ENCODE measurements around the gene CTDSPL. TPM values are rescaled to one million over a fixed set of nuclear protein-coding genes. Genes with fewer than 3 reads are reported as not detected.

The CTDSPL gene
- total RNA-seq, 6 experiments from 2014 or later: 30.3 to 38.8 (median 36.2) TPM

DNA sequence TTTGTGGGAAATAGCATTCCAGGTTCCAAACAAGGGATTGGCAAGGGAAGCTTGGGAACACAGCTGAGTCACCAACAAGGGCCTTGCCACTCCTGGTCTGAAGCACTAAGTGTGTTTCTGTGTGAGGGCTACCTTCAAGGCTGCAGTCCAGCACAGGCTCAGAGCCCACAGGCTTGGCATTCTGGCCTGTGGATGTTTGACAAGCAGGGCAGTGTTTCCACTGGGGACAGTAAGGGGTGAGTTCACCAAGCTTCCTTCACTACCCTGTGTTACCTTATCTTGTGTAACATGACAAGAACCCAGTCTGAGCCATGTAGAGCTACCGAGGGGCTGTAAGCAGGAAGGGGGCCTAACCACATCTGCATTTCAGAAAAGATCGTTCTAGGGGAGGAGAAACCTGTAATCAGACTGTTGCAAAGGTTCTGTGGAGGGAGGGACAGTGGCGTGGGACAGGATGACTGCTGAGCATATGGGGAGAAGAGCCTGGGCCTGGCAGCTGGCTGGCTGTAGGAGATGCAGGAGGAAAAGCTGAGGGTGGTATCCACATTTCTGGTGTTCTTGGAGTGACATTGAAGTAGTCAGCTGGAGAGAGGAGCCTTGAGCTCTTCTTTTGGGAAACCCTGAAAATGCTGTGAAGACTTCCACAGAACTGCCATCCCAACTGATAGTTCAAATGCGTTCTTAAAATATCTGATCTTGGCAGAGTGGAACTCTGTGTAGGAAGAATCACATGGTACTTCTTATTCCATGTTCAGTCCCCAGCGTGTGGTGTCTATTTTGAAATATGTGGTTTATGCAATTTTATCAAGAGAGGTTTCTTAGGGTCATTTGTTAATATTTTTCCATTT is 61.3 kb downstream of the CTDSPL start:
- peak overlapping the region; percentile 42; the same call in 1 of the 2 replicates for H3K4me3 Mint-ChIP-seq
- TF ChIP-seq, protein P1, sequence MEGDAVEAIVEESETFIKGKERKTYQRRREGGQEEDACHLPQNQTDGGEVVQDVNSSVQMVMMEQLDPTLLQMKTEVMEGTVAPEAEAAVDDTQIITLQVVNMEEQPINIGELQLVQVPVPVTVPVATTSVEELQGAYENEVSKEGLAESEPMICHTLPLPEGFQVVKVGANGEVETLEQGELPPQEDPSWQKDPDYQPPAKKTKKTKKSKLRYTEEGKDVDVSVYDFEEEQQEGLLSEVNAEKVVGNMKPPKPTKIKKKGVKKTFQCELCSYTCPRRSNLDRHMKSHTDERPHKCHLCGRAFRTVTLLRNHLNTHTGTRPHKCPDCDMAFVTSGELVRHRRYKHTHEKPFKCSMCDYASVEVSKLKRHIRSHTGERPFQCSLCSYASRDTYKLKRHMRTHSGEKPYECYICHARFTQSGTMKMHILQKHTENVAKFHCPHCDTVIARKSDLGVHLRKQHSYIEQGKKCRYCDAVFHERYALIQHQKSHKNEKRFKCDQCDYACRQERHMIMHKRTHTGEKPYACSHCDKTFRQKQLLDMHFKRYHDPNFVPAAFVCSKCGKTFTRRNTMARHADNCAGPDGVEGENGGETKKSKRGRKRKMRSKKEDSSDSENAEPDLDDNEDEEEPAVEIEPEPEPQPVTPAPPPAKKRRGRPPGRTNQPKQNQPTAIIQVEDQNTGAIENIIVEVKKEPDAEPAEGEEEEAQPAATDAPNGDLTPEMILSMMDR (IDR thresholded peaks at IDR 0.05): no peak

DNA sequence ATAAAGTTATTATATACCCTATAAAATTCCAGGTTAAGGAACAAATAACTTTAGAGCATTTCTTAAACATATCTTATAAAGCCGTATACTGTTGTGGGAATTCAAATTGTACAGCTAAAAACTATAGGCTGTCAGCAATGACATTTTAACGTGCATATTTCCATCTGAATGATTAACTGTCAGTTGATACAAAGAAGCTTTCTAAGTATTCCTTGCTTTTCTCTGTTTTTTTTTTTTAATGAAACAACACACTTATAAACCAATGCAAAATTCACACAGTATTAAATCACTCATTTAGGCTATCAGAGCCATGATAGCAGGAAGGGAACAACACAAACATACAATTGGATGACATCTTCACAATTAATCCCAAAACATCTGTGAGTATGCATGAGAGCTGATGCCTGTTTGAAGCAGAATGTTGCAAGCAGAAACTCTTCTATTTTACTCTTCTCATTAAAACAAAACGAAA is 61.9 kb downstream of the CTDSPL start:
- Mint-ChIP-seq H3K27ac (no peak overlapping the region), H3K4me1 (ENCODE audit: low read depth) (peaks cover 39% of the 10 kb centered on the region), H3K36me3 (ENCODE audit: low read depth) (peaks cover 2% of the 10 kb centered on the region), H3K27me3 (ENCODE audit: insufficient read depth) (peaks cover 4% of the 10 kb centered on the region), H3K4me3 (no peak overlapping the region), H3K9me3 (no peaks in the 10 kb centered on the region; the same call in 1 of the 2 replicates)
- TF ChIP-seq, protein P1 (IDR thresholded peaks at IDR 0.05): no peak
- no peak for DNase-seq

More for the DNA sequence above, 61.3 kb downstream of the CTDSPL start:
- Mint-ChIP-seq H3K9me3 (no peaks in the 10 kb centered on the region), H3K27ac (peak overlapping the region; percentile 74), H3K36me3 (ENCODE audit: low read depth) (no peaks in the 10 kb centered on the region), H3K4me1 (ENCODE audit: low read depth) (peaks cover 39% of the 10 kb centered on the region), H3K27me3 (ENCODE audit: insufficient read depth) (peaks cover 4% of the 10 kb centered on the region)
- DNase-seq: peak; percentile 49

GRCh38 chr3:37924453-37924852 is 62.8 kb downstream of the CTDSPL start:
- Mint-ChIP-seq H3K9me3 (peaks cover 3% of the 10 kb centered on the region; the same call in 1 of the 2 replicates), H3K36me3 (ENCODE audit: low read depth) (peaks cover 11% of the 10 kb centered on the region), H3K27me3 (ENCODE audit: insufficient read depth) (peaks cover 4% of the 10 kb centered on the region), H3K4me1 (ENCODE audit: low read depth) (peaks cover 39% of the 10 kb centered on the region), H3K27ac (peak overlapping the region; percentile 22; the same call in 1 of the 2 replicates), H3K4me3 (peak overlapping the region; percentile 1)
- DNase-seq: no peak
- TF ChIP-seq, protein P1 (IDR thresholded peaks at IDR 0.05): no peak

DNA sequence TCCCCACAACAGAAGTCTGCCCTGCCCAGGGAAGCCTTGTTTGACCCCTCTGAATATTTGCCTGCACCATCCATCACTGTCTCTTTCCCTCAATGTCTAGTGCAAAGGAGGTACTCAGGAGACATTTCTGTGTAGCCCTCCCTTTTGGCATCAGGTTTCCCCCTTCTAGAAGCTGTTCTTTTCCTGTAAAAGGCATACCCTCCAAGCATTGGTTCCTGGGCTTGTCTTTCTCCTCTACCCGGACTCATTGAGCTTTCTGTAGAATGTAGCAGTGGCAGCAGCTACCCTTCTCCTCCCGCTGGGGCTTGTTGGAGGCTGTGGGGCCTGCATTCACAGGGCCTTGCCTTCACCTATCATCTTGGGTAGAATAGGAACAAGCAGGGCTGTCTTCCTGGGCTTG is 63.5 kb downstream of the CTDSPL start:
- H3K27me3 Mint-ChIP-seq (ENCODE audit: insufficient read depth): peaks cover 4% of the 10 kb centered on the region
- TF ChIP-seq, protein P1 (IDR thresholded peaks at IDR 0.05): no peak
- no peak overlapping the region for H3K27ac Mint-ChIP-seq
- peaks cover 12% of the 10 kb centered on the region for H3K36me3 Mint-ChIP-seq (ENCODE audit: low read depth)
- H3K9me3 Mint-ChIP-seq: peaks cover 5% of the 10 kb centered on the region; the same call in 1 of the 2 replicates
- H3K4me1 Mint-ChIP-seq (ENCODE audit: low read depth): peaks cover 34% of the 10 kb centered on the region
- no peak for DNase-seq
- H3K4me3 Mint-ChIP-seq: no peak overlapping the region

- Mint-ChIP-seq H3K4me1 (ENCODE audit: low read depth) (peaks cover 40% of the 10 kb centered on the region), H3K27ac (no peak overlapping the region), H3K36me3 (ENCODE audit: low read depth) (peaks cover 17% of the 10 kb centered on the region), H3K4me3 (no peak overlapping the region), H3K9me3 (peaks cover 5% of the 10 kb centered on the region; the same call in 1 of the 2 replicates), H3K27me3 (ENCODE audit: insufficient read depth) (peaks cover 4% of the 10 kb centered on the region)
- no peak for DNase-seq
- TF ChIP-seq, protein P1 (IDR thresholded peaks at IDR 0.05): no peak
These were observed 64.9 kb downstream of the CTDSPL start for GRCh38 chr3:37926611-37927010.

Data from HFFc6 (cell line).